ENCODE data around the gene CHST8.

DNA sequence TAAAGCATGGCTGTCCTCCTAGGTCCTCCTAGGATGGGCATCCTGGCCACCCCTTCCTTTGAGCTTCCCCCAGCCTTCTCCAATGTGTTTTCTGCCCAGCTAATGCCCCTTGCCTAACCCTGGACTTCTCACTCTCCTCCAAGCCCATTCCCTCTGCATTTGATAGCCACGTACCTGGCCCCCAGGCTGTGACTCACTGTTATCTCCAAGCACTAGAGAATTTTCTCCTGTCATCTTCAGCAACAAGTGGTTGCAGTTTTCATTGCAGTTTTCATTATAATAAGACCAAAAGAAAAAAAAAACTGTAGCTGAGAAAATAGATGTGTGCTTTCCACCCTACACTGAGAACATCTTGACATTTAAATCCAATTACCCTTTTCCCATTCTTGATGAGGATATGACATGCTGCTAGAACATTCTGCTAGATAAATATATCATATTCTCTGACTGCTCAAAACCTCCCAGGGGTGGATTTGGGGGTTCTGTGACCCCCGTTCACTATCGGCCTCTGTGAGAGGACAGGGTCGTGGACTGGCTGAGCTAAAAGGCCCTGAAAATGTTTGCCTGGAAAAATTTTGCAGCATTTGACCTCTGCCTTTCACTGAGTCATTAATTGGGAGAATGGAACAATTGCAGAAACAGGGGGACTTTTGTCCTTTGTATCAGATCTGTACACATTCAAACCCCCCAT lies 116.1 kb downstream of the CHST8 start:
- no peak for TF ChIP-seq EP300 (IDR thresholded peaks at IDR 0.05; ENCODE audit: borderline replicate concordance in 1 of 2, low read depth in 1 of 2, low read length in 1 of 2)
- TF ChIP-seq JUND (IDR thresholded peaks at IDR 0.05) = no peak
- TF ChIP-seq, protein P1, sequence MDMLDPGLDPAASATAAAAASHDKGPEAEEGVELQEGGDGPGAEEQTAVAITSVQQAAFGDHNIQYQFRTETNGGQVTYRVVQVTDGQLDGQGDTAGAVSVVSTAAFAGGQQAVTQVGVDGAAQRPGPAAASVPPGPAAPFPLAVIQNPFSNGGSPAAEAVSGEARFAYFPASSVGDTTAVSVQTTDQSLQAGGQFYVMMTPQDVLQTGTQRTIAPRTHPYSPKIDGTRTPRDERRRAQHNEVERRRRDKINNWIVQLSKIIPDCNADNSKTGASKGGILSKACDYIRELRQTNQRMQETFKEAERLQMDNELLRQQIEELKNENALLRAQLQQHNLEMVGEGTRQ (IDR thresholded peaks at IDR 0.05; ENCODE audit: borderline replicate concordance, low read depth, low read length) = no peak
- TF ChIP-seq, protein P2, sequence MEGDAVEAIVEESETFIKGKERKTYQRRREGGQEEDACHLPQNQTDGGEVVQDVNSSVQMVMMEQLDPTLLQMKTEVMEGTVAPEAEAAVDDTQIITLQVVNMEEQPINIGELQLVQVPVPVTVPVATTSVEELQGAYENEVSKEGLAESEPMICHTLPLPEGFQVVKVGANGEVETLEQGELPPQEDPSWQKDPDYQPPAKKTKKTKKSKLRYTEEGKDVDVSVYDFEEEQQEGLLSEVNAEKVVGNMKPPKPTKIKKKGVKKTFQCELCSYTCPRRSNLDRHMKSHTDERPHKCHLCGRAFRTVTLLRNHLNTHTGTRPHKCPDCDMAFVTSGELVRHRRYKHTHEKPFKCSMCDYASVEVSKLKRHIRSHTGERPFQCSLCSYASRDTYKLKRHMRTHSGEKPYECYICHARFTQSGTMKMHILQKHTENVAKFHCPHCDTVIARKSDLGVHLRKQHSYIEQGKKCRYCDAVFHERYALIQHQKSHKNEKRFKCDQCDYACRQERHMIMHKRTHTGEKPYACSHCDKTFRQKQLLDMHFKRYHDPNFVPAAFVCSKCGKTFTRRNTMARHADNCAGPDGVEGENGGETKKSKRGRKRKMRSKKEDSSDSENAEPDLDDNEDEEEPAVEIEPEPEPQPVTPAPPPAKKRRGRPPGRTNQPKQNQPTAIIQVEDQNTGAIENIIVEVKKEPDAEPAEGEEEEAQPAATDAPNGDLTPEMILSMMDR (IDR thresholded peaks at IDR 0.05) = no peak
- TF ChIP-seq FOSL2 (IDR thresholded peaks at IDR 0.05; ENCODE audit: borderline replicate concordance, low read depth) = no peak
- no peak for TF ChIP-seq POLR2AphosphoS5 (IDR thresholded peaks at IDR 0.05; ENCODE audit: low read depth, low read length)

Data from SK-N-SH (cell line).